Measurements from ENCODE around the gene NAP1L4.

Gene NAP1L4

DNA sequence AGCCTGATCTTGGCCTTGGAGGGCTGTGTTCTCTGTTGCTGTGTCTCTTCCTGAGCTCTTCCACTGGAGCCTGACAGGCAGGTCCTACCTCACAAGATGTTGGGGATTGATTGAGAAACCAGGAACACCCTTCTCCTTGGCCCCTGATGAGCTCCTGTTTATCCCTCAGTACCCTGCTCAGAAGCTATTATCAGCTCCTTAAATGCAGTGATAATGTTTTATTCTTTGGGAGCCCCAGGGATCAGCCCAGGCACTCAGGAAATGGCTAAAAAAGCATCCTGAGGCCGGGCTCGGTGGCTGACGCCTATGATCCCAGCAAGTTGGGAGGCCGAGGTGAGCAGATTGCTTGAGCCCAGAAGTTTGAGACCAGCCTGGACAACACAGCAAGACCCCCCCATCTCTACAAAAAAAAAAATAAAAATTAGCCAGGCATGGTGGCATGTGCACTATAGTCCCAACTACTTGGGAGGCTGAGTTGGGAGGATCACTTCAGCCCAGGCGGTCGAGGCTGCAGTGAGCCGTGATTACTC lies 58.0 kb downstream of the NAP1L4 start:
- FAIRE-seq: no peak

DNA sequence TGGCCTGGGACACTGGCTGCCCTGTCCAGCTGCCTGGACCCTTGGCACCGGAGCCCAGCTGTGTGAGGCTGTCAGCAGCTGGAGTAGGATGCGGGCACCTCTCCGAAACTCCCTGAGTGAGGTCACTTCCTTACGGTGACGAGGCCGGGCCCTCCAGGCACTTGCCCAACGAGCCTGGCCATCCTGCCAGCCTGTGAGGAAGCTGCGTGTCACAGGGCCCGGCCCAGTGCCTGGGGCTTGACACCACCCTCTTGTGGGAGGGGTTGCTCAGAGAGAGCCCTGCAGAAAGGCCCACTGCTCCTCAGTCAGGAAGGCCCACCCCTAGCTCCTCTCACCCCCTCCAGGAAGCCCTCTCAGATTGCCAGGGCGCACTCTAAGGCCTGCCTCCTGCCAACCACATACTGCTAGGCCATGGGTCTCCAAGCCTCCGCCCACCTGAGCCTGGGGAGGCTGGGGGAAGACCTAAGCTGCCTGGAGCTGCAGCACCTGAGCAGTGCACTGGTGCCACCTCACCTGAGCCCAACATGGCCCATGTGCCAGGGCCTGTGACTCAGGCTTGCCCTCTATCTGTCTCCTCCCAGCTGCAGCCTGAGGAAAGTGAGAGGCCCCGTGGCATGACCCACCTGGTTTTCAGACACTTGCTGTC lies 58.6 kb downstream of the NAP1L4 start:
- FAIRE-seq: no peak

DNA sequence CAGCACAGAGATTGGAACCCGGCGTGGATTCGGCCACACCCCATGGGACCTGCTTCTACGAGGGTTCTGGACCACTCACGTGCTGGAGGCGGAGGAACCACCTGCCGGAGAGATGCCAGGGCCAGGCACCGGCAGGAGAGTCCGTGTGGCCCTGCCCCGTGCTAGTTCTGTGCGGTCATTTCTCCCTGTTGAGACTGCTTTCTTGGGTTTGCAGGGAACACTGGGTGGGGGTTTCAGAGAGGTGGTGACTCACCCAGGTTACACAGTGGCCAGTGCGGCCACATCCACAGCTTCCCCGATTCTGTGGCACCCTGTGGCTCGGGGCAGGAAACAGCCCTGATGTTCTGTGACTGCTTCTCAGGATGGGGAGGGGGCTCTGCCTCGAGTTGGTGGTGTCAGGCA lies 59.3 kb downstream of the NAP1L4 start:
- no peak for FAIRE-seq

DNA sequence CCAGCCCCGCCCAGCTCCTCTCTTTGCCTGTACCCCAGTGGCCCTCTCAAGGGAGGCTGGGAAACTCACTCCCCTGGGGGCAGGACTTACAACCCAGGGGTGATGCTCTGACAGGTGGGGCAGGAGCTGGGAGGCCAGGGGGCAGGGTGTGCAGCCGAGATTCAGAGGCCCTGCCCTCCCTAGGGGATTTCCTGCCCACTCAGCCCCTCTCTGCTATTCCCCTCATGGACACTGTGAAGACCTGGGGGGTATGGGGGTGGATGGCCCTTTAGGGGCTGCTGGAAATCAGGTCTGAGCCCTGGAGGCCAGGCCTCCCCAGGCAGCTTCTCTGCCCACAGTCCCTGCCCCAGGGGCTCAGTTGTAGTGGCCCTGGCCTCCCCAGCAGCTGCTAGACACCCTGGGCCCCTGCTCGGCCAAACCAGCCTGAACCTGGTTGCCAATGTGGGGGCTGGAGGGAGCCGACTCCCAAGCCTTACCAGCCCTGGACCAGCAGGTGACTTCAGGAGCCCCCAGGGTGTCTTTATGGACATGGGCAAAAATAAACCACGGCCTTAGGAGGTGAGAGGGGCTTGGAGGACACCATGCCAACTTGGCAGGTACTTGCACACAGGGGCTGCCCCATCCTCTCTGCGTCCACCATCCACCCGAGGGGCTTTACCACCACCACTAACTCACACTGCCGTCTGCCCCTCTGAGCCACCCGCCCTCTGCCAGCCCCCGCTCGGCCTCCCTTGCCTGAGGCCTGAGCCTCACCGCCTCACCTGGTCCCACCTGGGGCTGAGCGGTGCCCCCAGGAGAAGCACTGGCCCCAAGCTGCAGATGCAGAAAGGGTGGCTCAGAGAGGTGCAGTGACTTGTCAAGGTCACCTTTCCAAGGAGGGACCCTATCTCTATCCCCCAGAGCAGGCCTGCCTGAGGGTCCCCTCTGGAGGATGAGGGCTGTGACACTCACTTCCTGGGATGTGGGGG lies 60.1 kb downstream of the NAP1L4 start:
- no peak for FAIRE-seq

DNA sequence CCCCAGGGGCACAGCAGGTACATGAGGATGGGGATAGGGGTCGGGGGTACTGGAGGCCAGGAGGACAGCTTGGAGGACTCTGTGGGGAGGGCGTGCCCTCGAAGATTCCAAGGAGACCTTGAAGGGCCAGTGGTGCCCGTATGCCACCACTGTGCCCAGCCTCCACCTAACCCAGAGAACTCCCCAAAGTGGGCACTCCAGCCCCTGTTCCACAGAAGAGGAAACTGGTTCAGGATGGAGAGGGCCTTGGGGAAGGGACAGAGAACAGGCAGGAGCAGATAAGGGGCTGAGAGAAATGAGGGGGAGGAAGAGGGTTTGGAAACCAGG lies 60.7 kb downstream of the NAP1L4 start:
- FAIRE-seq: no peak

DNA sequence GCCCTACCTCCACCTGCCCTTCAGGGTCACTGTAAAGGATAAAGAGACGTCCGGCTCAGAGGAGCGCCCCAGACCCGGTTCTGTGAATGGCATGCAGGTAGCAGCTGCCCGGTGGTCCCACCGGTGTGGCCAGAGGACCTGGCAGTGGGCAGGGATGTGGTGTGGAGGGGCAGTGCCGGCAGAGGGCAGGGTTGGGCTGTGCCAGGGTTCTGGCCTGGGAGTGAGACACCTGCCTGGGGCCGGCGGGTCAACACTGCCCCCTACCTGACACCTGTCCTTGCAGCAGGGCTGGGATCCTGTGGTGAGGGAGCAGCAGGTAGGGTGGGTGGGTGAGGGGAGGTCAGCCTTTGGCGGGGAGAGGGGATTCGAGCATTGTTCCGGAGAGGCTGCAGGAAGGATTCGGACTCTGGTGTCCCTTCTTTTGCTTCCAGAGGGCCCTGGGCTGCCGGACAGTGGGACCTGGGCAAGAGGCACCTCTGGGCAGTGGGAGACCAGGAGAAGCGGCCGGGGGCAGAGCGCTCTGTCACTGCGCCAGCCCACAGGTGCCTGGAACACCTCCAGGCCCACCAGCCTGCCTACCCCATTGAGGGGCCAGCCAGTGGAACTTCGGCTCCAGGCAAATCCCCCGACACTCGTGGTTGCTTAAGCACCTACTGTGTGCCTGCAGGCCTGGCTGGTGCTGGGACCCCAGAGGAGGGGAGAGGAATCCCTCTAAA lies 61.3 kb downstream of the NAP1L4 start:
- no peak for FAIRE-seq

DNA sequence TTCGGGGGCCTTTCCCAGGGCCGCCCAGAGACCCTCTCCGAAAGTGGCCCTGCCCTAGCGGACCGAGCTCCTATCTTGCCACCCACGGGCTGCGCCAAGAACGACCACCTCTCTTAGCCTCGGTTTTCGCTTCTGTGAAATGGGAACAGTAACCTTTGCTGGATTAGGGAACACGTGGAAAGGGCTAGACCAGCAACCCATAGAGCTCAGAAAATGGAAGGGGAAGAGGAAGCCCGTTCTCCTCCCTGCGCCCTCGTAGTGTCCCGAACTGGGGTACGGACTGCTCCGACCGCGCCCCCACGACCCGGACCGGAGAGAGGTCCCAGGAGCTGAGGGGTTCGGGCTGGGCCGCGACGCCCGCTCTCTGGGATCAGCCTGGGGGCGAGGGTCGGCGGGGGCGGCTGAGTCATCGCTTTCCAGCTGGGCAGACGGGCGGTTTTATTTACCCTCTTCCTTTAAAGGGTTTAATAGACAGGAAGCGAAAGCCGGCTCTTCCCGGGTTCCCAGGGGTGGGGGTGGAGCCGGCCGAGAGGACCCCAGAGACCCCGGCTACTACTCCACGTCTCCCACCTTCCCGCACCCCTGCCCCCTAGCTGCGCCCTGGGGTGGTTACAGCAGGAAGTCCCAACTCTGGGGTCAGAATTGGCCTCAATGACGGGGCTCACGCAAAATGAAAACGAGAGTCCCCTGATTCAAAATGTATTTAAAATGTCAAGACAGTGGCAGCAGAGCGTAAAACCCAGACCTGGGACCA lies 62.0 kb downstream of the NAP1L4 start:
- FAIRE-seq: no peak

DNA sequence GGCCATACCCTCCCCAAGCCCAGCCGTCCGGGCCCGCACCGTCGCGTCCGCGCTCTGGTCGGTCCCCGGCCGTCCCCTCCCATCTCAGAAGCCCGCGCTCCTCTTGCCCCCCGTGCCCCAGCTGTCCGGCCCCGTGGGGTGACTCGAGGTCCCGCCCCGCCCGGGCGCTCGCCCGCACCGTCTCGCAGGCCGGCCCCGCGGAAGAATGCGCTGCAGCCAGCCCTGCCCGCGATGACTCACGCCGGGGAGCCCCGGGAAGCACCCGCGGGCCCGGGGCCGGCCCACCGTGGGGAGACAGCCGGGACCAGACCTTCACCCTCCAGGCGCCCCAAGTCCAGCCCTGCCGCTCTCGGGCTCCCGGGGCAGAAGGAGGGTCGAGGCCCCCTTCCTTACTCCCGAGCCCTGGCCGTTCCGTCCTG lies 62.6 kb downstream of the NAP1L4 start:
- FAIRE-seq: no peak

DNA sequence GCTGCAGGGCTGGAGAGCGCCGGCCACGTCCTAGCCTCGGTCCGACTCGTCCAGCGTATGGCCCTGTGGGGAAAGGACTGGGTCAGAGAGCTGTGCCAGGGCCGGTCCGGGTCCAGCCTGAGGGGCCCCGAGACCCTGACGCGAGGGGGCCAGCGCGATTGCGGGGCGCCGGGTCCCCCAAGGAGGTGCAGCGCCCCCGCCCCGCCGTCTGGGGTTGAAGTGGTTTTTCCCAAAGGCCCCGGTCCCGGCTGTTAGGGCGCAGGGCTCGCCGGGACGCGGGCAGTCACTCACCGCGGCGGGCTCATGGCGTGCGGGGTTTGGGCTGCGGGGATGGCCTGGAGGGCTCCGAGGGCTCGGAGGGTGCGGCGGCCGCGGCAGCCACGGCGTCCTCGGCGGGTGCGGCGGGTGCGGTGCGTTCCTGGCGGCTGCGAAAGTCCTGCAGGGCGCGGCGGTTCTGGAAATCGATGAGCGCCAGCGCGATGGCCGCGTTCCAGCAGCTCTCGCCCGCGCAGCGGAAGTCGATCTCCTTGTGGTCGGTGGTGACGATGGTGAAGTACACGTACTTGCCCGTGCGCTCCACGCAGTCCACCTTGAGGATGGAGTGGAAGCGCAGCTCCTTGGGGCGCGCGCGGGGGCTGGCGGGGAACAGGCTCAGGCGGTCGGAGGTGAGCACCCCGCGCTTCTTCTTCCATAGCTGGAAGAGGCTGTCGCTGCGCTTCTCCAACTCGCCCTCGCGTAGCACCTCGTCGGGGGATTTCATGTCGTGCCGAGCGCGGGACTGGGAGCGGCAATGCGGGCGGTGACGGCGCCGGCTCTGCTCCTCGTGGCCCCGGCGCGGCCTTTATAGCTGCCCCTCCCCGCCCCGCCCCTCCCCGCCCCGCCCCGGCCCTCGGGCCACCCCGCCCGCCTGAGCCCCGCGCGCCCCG lies 63.3 kb downstream of the NAP1L4 start, which contains the start of gene PHLDA2:
TSS of gene PHLDA2 (minus strand) at position 816 of the 926 bp plus-strand sequence. CDS start at position 760, 56 bp downstream.
- FAIRE-seq: no peak

DNA sequence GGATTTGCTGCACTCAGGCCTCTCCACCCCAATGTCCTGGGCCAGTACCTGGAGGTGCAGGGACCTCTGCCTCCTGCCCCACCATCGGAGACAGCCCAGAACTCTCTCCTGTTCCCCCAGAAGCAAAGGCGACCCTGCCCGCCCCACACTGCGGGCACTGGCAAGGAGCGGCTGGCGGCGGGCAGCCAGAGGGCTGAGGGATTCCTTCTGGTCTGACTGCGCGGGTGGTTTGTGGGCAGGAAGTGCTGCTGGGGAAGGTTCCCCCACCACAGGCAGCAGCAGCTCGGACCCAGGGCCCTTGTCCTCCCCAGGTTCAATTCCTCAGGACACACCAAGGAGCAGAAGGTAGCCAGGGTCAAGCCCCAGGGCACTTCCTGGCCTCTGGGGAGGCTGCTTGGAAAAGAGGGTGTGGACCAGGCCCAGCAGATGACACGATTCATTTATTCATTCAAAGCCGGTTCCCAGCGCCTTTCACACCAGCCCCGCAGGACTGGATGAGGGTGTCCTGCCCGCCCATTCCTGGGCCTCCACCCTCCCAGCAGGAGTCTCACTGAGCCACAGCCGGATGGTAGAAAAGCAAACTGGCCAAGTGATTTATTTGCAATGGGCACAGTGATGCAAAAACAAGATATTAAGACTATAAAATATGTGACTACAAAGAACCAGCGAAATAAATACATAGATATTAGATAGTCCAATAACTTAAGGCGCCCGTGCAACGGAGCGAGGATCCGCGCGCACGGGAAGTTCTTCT lies 64.1 kb downstream of the NAP1L4 start:
- no peak for FAIRE-seq

DNA sequence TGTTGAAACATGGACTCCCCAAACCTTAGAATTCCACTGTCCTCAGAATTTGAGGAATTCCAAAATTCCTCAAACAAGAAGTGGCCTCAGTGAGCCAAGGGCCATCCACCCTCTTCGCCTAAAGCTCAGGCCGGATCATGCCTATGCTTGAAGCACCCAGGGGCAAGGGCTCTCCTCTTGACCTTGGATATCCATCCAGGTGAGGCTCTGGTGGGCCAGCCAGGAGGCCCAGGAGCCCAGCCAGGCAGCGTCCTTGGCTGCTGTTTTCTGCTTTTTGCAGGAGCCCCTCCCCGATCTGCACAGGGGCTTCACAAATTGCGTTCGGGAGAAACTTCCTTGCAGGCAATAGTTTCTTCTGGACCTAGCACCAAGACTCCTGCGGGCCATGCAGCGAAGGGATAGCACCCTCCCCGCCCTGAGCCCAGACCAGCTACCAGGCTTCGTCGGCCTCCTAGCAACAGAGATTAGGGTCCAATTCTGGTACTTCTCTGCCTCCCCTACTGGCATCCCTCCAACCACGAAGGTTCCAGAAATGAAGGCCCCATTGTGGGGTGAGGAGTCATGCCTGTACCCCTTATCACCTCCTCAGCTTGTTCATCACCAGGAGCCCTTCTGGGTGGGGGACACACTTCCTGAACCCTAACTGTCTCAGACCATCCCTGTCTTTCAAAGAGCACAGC lies 64.9 kb downstream of the NAP1L4 start:
- FAIRE-seq: no peak

DNA sequence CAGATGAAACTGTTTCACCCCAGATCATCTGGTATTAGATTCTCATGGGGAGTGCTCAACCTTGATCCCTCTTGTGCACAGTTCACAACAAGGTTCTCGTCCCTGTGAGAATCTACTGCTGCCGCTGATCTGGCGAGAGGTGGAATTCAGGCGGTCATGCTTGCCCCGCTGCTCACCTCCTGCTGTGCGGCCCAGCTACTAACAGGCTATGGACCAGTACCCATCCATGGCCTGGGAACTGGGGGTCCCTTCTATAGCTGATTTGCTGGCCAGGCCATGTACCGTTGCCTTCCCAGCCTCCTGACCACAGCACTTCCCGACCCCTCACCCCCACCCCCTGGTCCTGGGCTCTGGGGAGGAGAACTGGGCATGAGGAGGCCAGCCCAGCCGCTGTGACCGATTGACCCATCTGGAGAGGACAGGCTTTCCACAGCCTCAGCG lies 65.5 kb downstream of the NAP1L4 start:
- no peak for FAIRE-seq

DNA sequence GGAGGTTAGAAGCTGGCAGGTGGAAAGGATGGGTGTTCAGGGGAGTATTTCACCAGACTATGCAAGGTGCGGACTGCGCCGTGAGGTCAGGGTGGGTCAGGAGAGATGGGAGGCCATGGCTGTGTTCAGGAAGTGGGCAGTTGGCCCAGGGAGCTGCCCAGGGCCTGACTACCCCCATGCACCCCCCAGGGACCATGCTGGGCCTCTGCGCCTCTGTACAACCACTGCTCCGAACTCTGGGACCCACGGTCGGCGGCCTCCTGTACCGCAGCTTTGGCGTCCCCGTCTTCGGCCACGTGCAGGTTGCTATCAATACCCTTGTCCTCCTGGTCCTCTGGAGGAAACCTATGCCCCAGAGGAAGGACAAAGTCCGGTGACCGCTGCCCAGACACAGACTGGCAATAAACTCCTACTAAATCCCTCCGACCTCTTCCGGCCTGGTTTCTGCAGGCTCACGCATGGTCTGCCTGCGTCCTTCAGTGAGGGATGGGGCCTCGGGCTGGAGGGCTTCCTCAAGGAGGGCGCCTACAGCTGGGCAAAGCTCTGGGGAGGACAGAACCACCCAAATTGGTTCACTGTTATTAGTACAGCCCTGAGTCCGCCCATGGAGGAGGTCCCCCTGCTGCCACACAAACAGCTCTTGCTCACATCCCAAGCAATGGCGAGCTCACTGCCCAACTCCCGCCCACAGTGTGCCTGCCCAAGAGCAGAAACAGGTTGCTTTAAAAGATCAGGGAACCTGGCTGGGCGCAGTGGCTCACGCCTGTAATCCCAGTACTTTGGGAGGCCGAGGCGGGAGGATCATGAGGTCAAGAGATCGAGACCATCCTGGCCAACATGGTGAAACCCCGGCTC lies 67.1 kb downstream of the NAP1L4 start:
- FAIRE-seq: no peak

DNA sequence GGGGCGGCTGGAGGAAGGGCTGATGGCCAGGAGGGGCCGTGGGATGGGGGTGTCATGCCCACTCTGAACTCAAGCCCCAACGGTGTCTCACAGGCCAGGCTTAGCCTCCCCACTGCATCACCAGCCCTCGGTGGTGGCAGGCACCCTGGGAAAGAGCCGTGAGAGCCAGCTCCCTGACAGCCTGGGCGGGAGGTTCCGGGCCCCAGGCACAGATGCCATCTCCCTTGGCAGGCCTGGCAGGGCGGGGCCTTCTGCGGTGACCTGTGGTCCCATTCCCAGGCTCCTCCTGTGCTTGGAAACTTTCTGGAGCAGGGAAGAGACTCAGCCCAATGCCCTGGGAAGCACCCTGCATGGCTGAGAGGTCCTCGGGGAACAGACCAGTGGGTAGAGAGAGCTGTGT lies 67.7 kb downstream of the NAP1L4 start:
- no peak for FAIRE-seq

DNA sequence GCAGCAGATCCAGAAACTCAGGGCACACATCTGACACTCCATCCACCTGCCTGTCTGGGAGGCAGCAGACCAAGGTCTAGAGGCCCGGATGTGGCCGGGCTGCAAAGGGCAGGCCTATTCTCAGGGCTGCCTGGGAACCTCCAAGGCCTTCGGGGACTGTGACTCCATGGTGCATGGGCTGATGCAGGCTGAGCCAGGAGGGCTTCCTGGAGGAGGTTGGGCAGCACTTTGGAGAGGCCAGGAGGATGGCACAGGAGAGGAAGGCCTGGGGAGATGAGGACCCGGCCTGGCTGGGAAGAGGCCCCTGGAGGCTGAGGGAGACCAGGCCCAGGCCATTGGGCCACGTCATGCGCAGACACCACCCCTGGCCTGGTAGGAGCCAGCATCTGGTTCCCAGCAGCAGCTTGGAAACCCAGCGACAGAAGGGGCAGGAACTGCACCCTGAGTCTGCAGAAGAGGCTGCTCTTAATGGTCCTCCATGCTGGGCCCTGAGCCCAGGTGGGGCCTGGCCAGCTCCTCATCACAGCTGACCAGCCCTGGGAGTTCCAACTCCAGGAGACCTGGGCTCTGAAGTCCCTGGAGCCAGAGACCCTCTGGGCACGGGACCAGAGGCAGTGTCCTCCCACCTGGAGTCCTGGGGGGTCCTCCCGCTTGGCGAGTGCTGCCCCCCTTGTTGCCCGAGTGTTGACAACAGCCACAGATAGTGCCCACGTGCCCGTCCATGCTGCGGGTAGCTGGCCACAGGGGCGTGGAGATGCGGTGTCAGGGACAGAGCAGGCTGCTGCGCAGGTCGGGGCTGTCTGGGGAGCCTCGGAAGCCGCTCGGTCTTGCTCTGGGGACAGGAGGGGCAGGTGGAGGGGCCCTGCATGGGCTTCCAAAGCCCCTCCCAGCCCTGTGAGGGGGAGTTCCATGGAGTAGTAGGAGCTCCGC lies 68.4 kb downstream of the NAP1L4 start:
- FAIRE-seq: no peak

DNA sequence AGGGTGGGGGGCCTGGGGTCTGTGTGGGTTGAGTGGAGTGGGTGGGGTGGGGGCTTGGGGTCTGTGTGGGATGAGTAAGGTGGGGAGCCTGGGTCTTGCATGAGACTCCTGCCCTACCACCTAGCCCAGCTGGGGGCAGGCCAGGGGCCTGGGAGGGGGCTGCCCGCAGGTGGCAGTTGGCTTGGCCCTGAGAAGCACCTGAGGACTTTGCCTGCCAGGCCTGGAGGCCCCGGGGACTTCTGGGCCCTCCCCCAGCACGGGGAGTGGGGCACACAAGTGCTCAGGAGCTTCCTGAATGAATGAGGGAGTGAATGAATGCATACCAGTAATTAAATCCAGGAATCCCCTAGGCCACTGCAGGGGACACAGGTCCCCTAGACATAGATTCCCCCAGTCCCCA lies 69.5 kb downstream of the NAP1L4 start:
- no peak for FAIRE-seq

DNA sequence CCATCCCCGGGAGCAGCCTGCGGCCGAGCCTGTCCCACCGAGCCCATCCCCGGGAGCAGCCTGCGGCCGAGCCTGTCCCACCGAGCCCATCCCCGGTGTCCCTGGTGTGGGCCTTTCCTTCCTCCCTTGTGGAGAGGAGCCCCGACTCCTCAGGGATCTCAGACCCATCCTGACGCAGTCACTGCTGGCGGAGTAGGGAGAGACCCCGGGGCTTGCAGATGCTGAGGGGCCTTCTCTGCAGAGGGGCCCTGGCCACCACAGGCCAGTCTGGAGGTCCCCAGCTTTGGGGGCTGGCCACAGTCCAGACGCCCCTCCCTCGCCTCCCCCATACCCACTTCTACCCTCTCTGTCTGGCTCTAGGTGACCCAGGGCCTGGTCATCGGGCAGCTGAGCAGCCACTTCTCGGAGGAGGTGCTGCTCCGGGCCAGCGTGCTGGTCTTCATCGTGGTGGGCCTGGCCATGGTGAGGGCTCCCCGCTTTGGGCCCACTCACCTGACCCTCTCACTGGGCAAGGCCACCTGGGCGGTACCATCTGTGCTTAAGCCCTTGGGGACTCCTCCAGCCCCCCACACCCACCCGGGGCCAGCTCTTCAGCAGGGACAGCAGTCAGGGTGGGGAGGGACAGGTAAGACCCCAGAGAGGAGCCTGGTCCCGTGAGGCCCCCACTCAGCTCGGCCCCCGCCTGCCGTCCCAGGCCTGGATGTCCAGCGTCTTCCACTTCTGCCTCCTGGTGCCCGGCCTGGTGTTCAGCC lies 70.2 kb downstream of the NAP1L4 start:
- FAIRE-seq: no peak
